Femur (tissue), 1 donor: Measurements from ENCODE around the gene GRPR.
A peak's percentile ranks its signal among the peaks of the same experiment; 100 is the strongest.

Source experiments
- DNase-seq: peaks from one replicate; pipeline ENCODE4 v3.0.0-alpha.2; 2017

GRPR gene

GRCh38 chrX:16123222-16123786 lies at the start of gene GRPR:
Gene GRPR, plus strand, starts transcription at chrX:16123565. Its CDS starts 389 bp downstream, at chrX:16123954.
- DNase-seq = peak; percentile 89

- no peak for DNase-seq
Measured at GRCh38 chrX:16075087-16075486, 48.3 kb upstream of the GRPR start.

- no peak for DNase-seq
Measured at GRCh38 chrX:16076834-16077233, 46.5 kb upstream of the GRPR start.

- no peak for DNase-seq
Measured at GRCh38 chrX:16077811-16078210, 45.6 kb upstream of the GRPR start.

- no peak for DNase-seq
Measured at GRCh38 chrX:16081357-16081756, 42.0 kb upstream of the GRPR start.

GRCh38 chrX:16082470-16083085 lies 40.8 kb upstream of the GRPR start:
- DNase-seq = no peak

- DNase-seq = no peak
Measured at GRCh38 chrX:16087076-16087475, 36.3 kb upstream of the GRPR start.

GRCh38 chrX:16089086-16089485 lies 34.3 kb upstream of the GRPR start:
- DNase-seq = no peak

- no peak for DNase-seq
Measured at GRCh38 chrX:16096141-16096540, 27.2 kb upstream of the GRPR start.

GRCh38 chrX:16100673-16101072 lies 22.7 kb upstream of the GRPR start:
- no peak for DNase-seq

- no peak for DNase-seq
Measured at GRCh38 chrX:16101581-16101980, 21.8 kb upstream of the GRPR start.

GRCh38 chrX:16103625-16104024 lies 19.7 kb upstream of the GRPR start:
- no peak for DNase-seq

GRCh38 chrX:16112428-16112827 lies 10.9 kb upstream of the GRPR start:
- DNase-seq = no peak

GRCh38 chrX:16113978-16114565 lies 9.3 kb upstream of the GRPR start:
- no peak for DNase-seq

- no peak for DNase-seq
Measured at GRCh38 chrX:16114611-16115010, 8.8 kb upstream of the GRPR start.

- DNase-seq = no peak
Measured at GRCh38 chrX:16119353-16120220, 3.8 kb upstream of the GRPR start.

GRCh38 chrX:16120431-16120830 lies 2.9 kb upstream of the GRPR start:
- no peak for DNase-seq

- DNase-seq = no peak
Measured at GRCh38 chrX:16124201-16124600, 836 bp downstream of the GRPR start.

- no peak for DNase-seq
Measured at GRCh38 chrX:16125520-16126149, 2.3 kb downstream of the GRPR start.

- DNase-seq = no peak
Measured at GRCh38 chrX:16130707-16131106, 7.3 kb downstream of the GRPR start.

GRCh38 chrX:16134936-16135335 lies 11.6 kb downstream of the GRPR start:
- no peak for DNase-seq

- DNase-seq = no peak
Measured at GRCh38 chrX:16136080-16136479, 12.7 kb downstream of the GRPR start.

- DNase-seq = no peak
Measured at GRCh38 chrX:16137416-16138107, 14.2 kb downstream of the GRPR start.
